GM18505 (cell line): ENCODE data around the gene INO80C.
"Not testable (repeated sequence)": the region's sequence is repeated elsewhere in the genome, so short reads cannot be mapped to it uniquely, and the experiment has no call there.

Experiments used
- ATAC-seq: cut with Tn5 transposase; IDR thresholded peaks from one replicate; pipeline ENCODE4 v1.9.1; 2021; ENCODE audit not compliant: unreplicated experiment
- POLR2A ChIP-seq: IDR thresholded peaks from 4 replicates; pipeline ENCODE4 v1.6.1; 2011; ENCODE audit warnings: borderline replicate concordance; ENCODE audit not compliant: insufficient read depth, insufficient read length; ENCODE audit errors: extremely low read depth

Gene INO80C

GRCh38 chr18:35490894-35491699, 6.7 kb downstream of the INO80C start:
- TF ChIP-seq POLR2A: no peak
- ATAC-seq: no peak

- no peak for ATAC-seq
Measured at GRCh38 chr18:35489913-35490490, 7.8 kb downstream of the INO80C start.

GRCh38 chr18:35489281-35489680, 8.5 kb downstream of the INO80C start:
- ATAC-seq: not testable (repeated sequence)

More at GRCh38 chr18:35489913-35490490, 7.8 kb downstream of the INO80C start:
- TF ChIP-seq POLR2A: no peak

GRCh38 chr18:35488396-35488795, 9.4 kb downstream of the INO80C start:
- ATAC-seq: not testable (repeated sequence)

GRCh38 chr18:35487525-35487924, 10.2 kb downstream of the INO80C start:
- not testable (repeated sequence) for ATAC-seq

- no peak for TF ChIP-seq POLR2A
- ATAC-seq: no peak
Measured at GRCh38 chr18:35485852-35486251, 11.9 kb downstream of the INO80C start.

- TF ChIP-seq POLR2A: no peak
- no peak for ATAC-seq
Measured at GRCh38 chr18:35484034-35484433, 13.7 kb downstream of the INO80C start.

GRCh38 chr18:35481960-35482366, 15.8 kb downstream of the INO80C start:
- no peak for TF ChIP-seq POLR2A
- no peak for ATAC-seq

GRCh38 chr18:35479911-35480586, 17.7 kb downstream of the INO80C start:
- TF ChIP-seq POLR2A: no peak
- ATAC-seq: no peak

- TF ChIP-seq POLR2A: no peak
- ATAC-seq: no peak
Measured at GRCh38 chr18:35478520-35479435, 19.0 kb downstream of the INO80C start.

- no peak for ATAC-seq
- TF ChIP-seq POLR2A: no peak
Measured at GRCh38 chr18:35477974-35478373, 19.8 kb downstream of the INO80C start.

- no peak for TF ChIP-seq POLR2A
Measured at GRCh38 chr18:35477497-35477896, 20.3 kb downstream of the INO80C start.

GRCh38 chr18:35474884-35475283, 22.9 kb downstream of the INO80C start:
- no peak for TF ChIP-seq POLR2A
- no peak for ATAC-seq

More at GRCh38 chr18:35477497-35477896, 20.3 kb downstream of the INO80C start:
- no peak for ATAC-seq
